HL-60/S4 treated with retinoic acid at 250 ng/mL for 4 days and 3 days (cell line): ENCODE data around the gene CDK13.

Source experiments
- in situ Hi-C: fragments of 300-500 bp; cut with MboI; formaldehyde crosslinking; loops from 2 replicates; pipeline ENCODE4 v1.7.0; 2022; ENCODE audit warnings: low sequenced_read_pairs

The CDK13 gene

GRCh38 chr7:39948956-39949928 lies 814 bp upstream of the CDK13 start:
- in situ Hi-C loops = no loop called here

GRCh38 chr7:39950473-39951225 lies 593 bp downstream of the CDK13 start:
- in situ Hi-C loops = no loop called here

DNA sequence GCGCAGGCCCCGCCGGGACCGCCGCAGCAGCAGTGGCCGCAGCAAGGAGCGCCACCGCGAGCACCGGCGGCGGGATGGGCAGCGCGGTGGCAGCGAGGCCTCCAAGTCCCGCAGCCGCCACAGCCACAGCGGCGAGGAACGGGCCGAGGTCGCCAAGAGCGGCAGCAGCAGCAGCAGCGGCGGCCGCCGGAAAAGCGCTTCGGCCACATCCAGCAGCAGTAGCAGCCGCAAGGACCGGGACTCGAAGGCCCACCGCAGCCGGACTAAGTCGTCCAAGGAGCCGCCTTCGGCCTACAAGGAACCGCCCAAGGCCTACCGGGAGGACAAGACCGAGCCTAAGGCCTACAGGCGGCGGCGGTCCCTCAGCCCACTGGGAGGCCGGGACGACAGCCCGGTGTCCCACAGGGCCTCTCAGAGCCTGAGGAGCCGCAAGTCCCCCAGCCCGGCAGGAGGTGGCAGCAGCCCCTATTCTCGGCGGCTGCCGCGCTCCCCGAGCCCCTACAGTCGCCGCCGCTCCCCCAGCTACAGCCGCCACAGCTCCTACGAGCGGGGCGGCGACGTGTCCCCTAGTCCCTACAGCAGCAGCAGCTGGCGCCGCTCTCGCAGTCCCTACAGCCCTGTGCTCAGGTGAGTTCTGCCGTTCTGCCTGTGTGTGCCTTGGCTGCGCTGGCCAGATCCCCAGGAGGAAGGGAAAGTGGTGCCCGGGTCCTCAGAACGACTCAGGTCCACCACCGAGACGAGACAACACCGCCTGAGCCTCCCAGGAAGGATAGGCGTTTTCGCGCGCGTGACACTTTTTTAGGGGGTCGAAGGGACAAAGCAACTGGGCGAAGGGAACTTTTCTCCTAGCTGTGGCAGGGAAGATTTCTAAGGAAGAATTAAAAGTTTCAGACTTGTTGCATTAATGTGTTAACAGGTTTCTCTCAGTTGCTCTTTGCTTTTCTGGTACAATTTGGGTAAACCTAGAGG lies 1.5 kb downstream of the CDK13 start:
- in situ Hi-C loops = no loop called here

- in situ Hi-C loops = no loop called here
Observed at GRCh38 chr7:39952374-39952773, 2.3 kb downstream of the CDK13 start.

GRCh38 chr7:39952803-39953202 lies 2.7 kb downstream of the CDK13 start:
- in situ Hi-C loops = no loop called here

DNA sequence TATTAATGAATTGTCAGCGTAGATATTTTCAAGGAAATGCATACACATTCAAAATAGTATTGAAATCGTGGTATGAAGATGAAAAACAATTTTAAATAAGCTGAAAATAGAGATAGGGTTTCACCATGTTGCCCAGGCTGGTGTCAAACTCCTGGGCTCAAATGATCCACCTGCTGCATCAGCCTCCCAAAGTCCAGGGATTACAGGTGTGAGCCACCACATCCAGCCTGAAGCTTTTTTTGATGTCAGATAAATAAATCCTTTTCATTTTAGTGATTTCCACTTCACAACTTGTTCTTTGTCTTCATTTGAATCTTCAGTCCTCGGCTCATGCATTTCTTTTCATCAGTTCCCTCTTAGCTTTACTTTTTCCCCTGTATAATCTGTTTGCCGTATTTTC lies 4.6 kb downstream of the CDK13 start:
- in situ Hi-C loops = no loop called here

DNA sequence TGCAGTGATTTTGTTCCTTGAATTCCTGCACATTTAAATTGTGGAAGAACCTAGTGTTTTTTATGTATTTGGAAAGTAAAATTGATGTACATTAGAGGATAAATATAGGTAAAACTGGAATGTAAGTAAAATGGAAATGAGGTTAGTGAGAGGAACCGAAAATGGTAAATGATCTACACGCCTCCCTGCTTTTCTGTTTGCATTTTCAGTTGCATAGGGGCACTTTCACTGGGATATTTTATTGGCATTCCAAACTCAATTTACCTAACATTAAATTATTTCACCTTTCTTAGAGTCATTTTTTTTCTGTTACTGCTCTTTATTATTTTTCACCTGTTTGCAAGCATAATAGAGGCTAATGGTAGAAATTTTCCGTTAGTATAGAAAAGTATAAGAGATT lies 8.0 kb downstream of the CDK13 start:
- in situ Hi-C loops = no loop called here

DNA sequence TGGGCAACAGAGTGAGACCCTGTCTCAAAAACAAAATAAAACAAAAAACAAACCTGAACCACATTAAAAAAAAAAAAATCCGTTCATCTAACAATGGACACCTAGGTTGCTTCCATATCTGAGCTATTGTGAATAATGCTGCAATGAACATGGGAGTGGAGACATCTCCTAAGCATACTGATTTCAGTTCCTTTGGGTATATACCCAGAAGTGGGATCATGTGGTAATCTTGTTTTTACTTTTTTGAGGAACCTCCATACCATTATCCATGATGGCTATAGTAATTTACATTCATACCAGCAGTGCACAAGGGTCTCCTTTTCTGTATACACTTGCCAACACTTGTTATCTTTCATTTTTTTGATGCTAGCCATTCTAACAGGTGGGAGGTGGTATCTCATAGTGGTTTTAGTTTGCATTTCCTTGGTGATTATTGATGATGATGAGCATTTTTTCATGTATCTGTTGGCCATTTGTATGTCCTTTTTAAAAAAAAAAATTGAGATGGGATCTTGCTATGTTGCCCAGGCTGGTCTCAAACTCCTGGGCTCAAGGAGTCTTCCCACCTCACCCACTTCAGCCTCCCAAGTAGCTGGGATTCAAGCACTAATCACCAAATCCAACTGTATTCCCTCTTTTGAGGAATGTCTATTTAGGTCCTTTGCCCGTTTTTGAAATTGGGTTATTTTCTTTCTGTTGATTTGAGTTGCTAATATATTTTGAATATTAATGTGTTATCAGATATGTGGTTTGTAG lies 17.5 kb downstream of the CDK13 start:
- in situ Hi-C loops = no loop called here

- in situ Hi-C loops = no loop called here
Observed at GRCh38 chr7:39969431-39969830, 19.4 kb downstream of the CDK13 start.

- in situ Hi-C loops = no loop called here
Observed at GRCh38 chr7:39971924-39972323, 21.9 kb downstream of the CDK13 start.

DNA sequence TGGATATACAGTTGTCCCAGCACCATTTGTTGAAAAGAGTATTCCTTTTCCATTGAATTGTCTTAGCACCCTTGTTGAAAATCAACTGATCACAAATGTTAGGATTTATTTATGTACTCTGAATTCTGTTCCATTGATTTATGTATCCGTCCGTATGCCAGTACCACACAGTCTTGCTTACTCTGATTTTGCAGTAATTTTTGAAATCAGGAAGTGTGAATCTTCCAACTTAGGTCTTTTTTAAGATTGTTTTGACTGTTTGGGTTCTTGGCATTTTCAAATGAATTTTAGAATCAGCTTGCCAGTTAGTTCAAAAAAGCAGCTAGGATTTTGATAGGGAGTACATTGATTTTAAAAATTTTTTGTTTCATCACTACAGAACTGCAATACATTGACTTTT lies 23.7 kb downstream of the CDK13 start:
- in situ Hi-C loops = no loop called here

- in situ Hi-C loops = no loop called here
Observed at GRCh38 chr7:39978230-39978934, 28.3 kb downstream of the CDK13 start.

DNA sequence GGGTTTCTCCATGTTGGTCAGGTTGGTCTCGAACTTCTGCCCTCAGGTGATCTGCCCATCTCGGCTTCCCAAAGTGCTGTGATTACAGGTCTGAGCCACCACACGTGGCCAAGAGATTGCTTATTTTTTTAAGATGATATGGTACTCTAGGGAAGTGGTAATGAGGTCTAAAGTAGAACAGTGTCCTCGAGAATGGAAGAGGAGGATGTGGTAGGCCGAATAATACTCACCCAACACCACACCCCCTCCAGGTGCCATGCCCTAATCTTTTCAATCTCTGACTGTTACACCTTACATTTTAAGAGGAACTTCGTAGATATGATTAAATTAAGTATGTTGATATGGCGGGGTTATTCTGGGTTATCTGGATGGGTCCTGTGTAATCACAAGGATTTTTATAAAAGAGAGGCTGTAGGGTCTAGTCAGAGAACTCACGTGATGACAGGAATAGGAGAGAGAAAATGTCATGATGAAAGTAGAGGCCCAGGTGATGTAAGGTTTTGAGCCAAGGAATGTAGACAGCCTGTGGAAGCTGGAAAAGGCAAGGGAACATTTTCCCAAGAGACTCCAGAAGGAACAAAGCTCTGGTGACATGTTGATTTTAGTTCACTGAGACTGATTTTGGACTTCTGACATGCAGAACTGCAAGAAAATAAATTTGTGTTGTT lies 29.5 kb downstream of the CDK13 start:
- in situ Hi-C loops = no loop called here

DNA sequence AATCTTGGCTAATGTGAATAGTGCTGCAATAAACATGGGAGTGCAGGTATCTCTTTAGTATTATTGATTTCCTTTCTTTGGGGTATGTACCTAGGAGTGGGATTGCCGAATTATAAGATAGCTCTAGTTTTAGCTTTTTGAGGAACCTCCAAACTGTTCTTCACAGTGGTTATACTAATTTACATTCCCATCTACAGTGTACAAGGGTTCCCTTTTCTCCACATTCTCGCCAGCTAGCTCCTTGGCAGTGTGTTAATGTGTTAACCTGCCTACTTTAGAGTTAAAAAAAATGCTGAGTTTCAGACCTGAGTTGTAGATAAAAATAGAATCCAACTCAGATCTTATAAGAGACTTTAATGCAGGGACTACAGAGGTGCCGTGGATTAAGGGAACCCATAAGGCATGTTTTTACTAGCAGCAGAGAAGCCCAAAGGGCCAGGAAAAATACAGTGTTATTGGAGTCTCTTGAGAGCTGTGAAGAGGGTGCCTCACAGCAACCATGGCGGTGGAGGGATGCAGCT lies 35.4 kb downstream of the CDK13 start:
- in situ Hi-C loops = no loop called here

- in situ Hi-C loops = no loop called here
Observed at GRCh38 chr7:39987641-39988347, 37.7 kb downstream of the CDK13 start.

- in situ Hi-C loops = no loop called here
Observed at GRCh38 chr7:40000734-40001315, 50.8 kb downstream of the CDK13 start.

- in situ Hi-C loops = no loop called here
Observed at GRCh38 chr7:40001649-40002048, 51.6 kb downstream of the CDK13 start.

- in situ Hi-C loops = no loop called here
Observed at GRCh38 chr7:40003597-40003996, 53.5 kb downstream of the CDK13 start.
